ENCODE measurements around the gene AFAP1. TPM values are rescaled to one million over a fixed set of nuclear protein-coding genes. Genes with fewer than 3 reads are reported as not detected.

The AFAP1 gene
- total RNA-seq, 1 donor from 2014 or later: 67.9 TPM

- Histone ChIP-seq H3K79me2 (ENCODE audit: insufficient read depth, low read length) (peaks cover 89% of the 10 kb centered on the region), H3K27ac (ENCODE audit: low read depth, low read length) (no peak overlapping the region), H3K4me3 (ENCODE audit: insufficient read depth, low read depth, low read length) (no peak overlapping the region), H3K27me3 (ENCODE audit: insufficient read depth, low read length) (no peaks in the 10 kb centered on the region), H3K4me1 (ENCODE audit: insufficient read depth, low read length) (peaks cover 16% of the 10 kb centered on the region), H2AFZ (ENCODE audit: low read depth, low read length) (no peak overlapping the region), H3K4me2 (ENCODE audit: low read length) (no peak overlapping the region), H4K20me1 (ENCODE audit: insufficient read depth, low read length) (peaks cover 86% of the 10 kb centered on the region), H3K9me3 (ENCODE audit: insufficient read depth, low read depth, low read length) (no peaks in the 10 kb centered on the region), H3K9ac (ENCODE audit: low read length) (no peak overlapping the region), H3K36me3 (ENCODE audit: insufficient read depth, low read length) (peaks cover 55% of the 10 kb centered on the region)
- H3K4me1 Mint-ChIP-seq (ENCODE audit: low read depth, unreplicated experiment): peaks cover 5% of the 10 kb centered on the region
- H3K36me3 Mint-ChIP-seq (ENCODE audit: low read depth, unreplicated experiment): peaks cover 28% of the 10 kb centered on the region
- no peak for FAIRE-seq
- no peak overlapping the region for H3K27ac Mint-ChIP-seq (ENCODE audit: unreplicated experiment)
- DNase-seq (ENCODE audit: low read depth): no peak
- H3K4me3 Mint-ChIP-seq (ENCODE audit: unreplicated experiment): no peak overlapping the region
- TF ChIP-seq EZH2 (IDR thresholded peaks at IDR 0.05; ENCODE audit: insufficient read depth, low read length) (no peak), CTCF (IDR thresholded peaks at IDR 0.05; ENCODE audit: insufficient read depth, low read depth, low read length) (no peak)
- peaks cover under 1% of the 10 kb centered on the region for H3K9me3 Mint-ChIP-seq (ENCODE audit: unreplicated experiment)
- no peaks in the 10 kb centered on the region for H3K27me3 Mint-ChIP-seq (ENCODE audit: low read depth, unreplicated experiment)
Observed at GRCh38 chr4:7786517-7786916, 153.1 kb downstream of the AFAP1 start.

DNA sequence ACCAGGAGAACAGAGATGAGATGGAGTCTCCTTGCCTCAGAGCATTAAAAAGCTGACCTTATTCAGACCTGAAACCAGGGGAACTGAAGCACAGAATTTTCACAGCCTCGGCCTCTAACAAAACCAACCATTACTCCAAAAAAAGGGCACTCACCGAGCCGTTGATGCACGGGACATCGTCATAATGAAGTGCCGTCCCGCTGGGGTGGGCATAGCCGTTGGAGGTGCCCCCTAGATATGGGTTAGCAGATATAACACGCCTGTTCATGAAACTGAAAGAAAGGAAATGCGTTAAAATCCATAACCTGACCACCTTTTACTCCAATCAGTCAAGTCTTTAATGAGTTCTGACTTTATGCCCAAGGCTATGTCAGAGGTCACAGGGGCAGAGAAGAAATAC is 153.6 kb downstream of the AFAP1 start:
- H3K27ac ChIP-seq (ENCODE audit: low read depth, low read length): peak overlapping the region; percentile 62
- no peak for TF ChIP-seq EZH2 (IDR thresholded peaks at IDR 0.05; ENCODE audit: insufficient read depth, low read length)
- no peak for TF ChIP-seq CTCF (IDR thresholded peaks at IDR 0.05; ENCODE audit: insufficient read depth, low read depth, low read length)
- no peaks in the 10 kb centered on the region for H3K27me3 Mint-ChIP-seq (ENCODE audit: low read depth, unreplicated experiment)
- no peak overlapping the region for H3K4me3 Mint-ChIP-seq (ENCODE audit: unreplicated experiment)
- no peaks in the 10 kb centered on the region for H3K9me3 ChIP-seq (ENCODE audit: insufficient read depth, low read depth, low read length)
- FAIRE-seq: no peak
- H3K9ac ChIP-seq (ENCODE audit: low read length): no peak overlapping the region
- H4K20me1 ChIP-seq (ENCODE audit: insufficient read depth, low read length): peaks cover 86% of the 10 kb centered on the region
- H2AFZ ChIP-seq (ENCODE audit: low read depth, low read length): no peak overlapping the region
- no peak overlapping the region for H3K27ac Mint-ChIP-seq (ENCODE audit: unreplicated experiment)
- H3K36me3 ChIP-seq (ENCODE audit: insufficient read depth, low read length): peaks cover 53% of the 10 kb centered on the region
- peaks cover 21% of the 10 kb centered on the region for H3K4me1 ChIP-seq (ENCODE audit: insufficient read depth, low read length)
- H3K4me3 ChIP-seq (ENCODE audit: insufficient read depth, low read depth, low read length): no peak overlapping the region
- H3K27me3 ChIP-seq (ENCODE audit: insufficient read depth, low read length): no peaks in the 10 kb centered on the region
- no peak overlapping the region for H3K4me2 ChIP-seq (ENCODE audit: low read length)
- H3K9me3 Mint-ChIP-seq (ENCODE audit: unreplicated experiment): peaks cover 2% of the 10 kb centered on the region
- peaks cover 33% of the 10 kb centered on the region for H3K36me3 Mint-ChIP-seq (ENCODE audit: low read depth, unreplicated experiment)
- no peak for DNase-seq (ENCODE audit: low read depth)
- peaks cover 10% of the 10 kb centered on the region for H3K4me1 Mint-ChIP-seq (ENCODE audit: low read depth, unreplicated experiment)
- peaks cover 84% of the 10 kb centered on the region for H3K79me2 ChIP-seq (ENCODE audit: insufficient read depth, low read length)

- H3K9me3 Mint-ChIP-seq (ENCODE audit: unreplicated experiment): peaks cover 2% of the 10 kb centered on the region
- no peak overlapping the region for H3K27ac Mint-ChIP-seq (ENCODE audit: unreplicated experiment)
- no peaks in the 10 kb centered on the region for H3K27me3 Mint-ChIP-seq (ENCODE audit: low read depth, unreplicated experiment)
- Histone ChIP-seq H3K9ac (ENCODE audit: low read length) (peak overlapping the region; percentile 24), H3K4me1 (ENCODE audit: insufficient read depth, low read length) (peaks cover 23% of the 10 kb centered on the region), H3K36me3 (ENCODE audit: insufficient read depth, low read length) (peaks cover 52% of the 10 kb centered on the region), H3K79me2 (ENCODE audit: insufficient read depth, low read length) (peaks cover 80% of the 10 kb centered on the region), H2AFZ (ENCODE audit: low read depth, low read length) (no peak overlapping the region), H3K27ac (ENCODE audit: low read depth, low read length) (peak overlapping the region; percentile 62), H3K9me3 (ENCODE audit: insufficient read depth, low read depth, low read length) (no peaks in the 10 kb centered on the region), H4K20me1 (ENCODE audit: insufficient read depth, low read length) (peaks cover 83% of the 10 kb centered on the region), H3K27me3 (ENCODE audit: insufficient read depth, low read length) (no peaks in the 10 kb centered on the region), H3K4me2 (ENCODE audit: low read length) (no peak overlapping the region), H3K4me3 (ENCODE audit: insufficient read depth, low read depth, low read length) (no peak overlapping the region)
- TF ChIP-seq EZH2 (IDR thresholded peaks at IDR 0.05; ENCODE audit: insufficient read depth, low read length) (no peak), CTCF (IDR thresholded peaks at IDR 0.05; ENCODE audit: insufficient read depth, low read depth, low read length) (no peak)
- FAIRE-seq: peak; percentile 20
- H3K36me3 Mint-ChIP-seq (ENCODE audit: low read depth, unreplicated experiment): peaks cover 35% of the 10 kb centered on the region
- H3K4me3 Mint-ChIP-seq (ENCODE audit: unreplicated experiment): no peak overlapping the region
- peak; percentile 95 for DNase-seq (ENCODE audit: low read depth)
- peaks cover 14% of the 10 kb centered on the region for H3K4me1 Mint-ChIP-seq (ENCODE audit: low read depth, unreplicated experiment)
Observed at GRCh38 chr4:7785017-7785416, 154.6 kb downstream of the AFAP1 start.

All from astrocyte (in vitro differentiated cells and primary cell).